HepG2 (cell line): ENCODE results near the gene KLF6. TPM values are rescaled to one million over a fixed set of nuclear protein-coding genes. Genes with fewer than 3 reads are reported as not detected.

Experiments used
- ATAC-seq: fragments of 200-7000 bp; cut with Tn5 transposase; 3 replicates; pipeline ENCODE4 v1.9.1; 2020; ENCODE audit warnings: mild to moderate bottlenecking, moderate library complexity
- BruUV-seq: library from RNA; stranded (reverse); fragments of 400-500 nt; replicated peaks from 2 replicates; lab custom pipeline; 2021; lab: Mats Ljungman, UMichigan
- CTCF ChIA-PET: fragments of 300-600 bp; formaldehyde crosslinking; extraction: SDS; loops from one replicate; lab custom pipeline; 2021; ENCODE audit warnings: low total read pairs, inconsistent platforms, low intra/inter-chr PET ratio; lab: Yijun Ruan, JAX
- POLR2A ChIA-PET: fragments of 350-600 bp; sonication (Branson Sonifier 250); formaldehyde crosslinking; loops from one replicate; lab custom pipeline; 2020; ENCODE audit warnings: antibody characterized with exemption, inconsistent platforms; lab: Yijun Ruan, JAX
- DNase-seq: peaks from one replicate; pipeline ENCODE4 v3.0.0-alpha.2; 2015; ENCODE audit warnings: low spot score
- FAIRE-seq: peaks from 3 replicates; lab custom pipeline; 2011; peaks lifted over from hg19 to GRCh38; lab: Jason Lieb, UNC
- H2AFZ ChIP-seq: one replicate; pipeline ENCODE4 v1.6.1; 2011; ENCODE audit warnings: low read length, inconsistent platforms
- H3K27ac ChIP-seq: fragments of 300-600 bp; 3 replicates; pipeline ENCODE4 v1.8.0; 2011; ENCODE audit warnings: mixed run types, mild to moderate bottlenecking, mixed read lengths, low read length, inconsistent platforms; ENCODE audit not compliant: insufficient read depth; ENCODE audit errors: extremely low read length
- H3K27me3 ChIP-seq, 2 experiments: fragments of 200-600 bp in 1 of 2; 2 replicates in 1 of 2; 3 replicates in 1 of 2; pipeline versions ENCODE4 v1.6.0 to v1.8.0; 2011; ENCODE audit warnings: low read length in 2 of 2, mild to moderate bottlenecking in 2 of 2, moderate library complexity in 2 of 2, inconsistent platforms in 1 of 2; ENCODE audit not compliant: insufficient read depth in 2 of 2, control insufficient read depth in 1 of 2
- H3K36me3 ChIP-seq, 2 experiments: fragments of 200-600 bp in 1 of 2; replicated peaks in 1 of 2; 2 replicates in 1 of 2; 3 replicates in 1 of 2; pipeline versions ENCODE4 v1.5.1 to v1.8.0; 2011; ENCODE audit warnings: low read length in 2 of 2, inconsistent platforms in 1 of 2; ENCODE audit not compliant: insufficient read depth in 2 of 2, control insufficient read depth in 1 of 2
- H3K4me1 ChIP-seq: 2 replicates; pipeline ENCODE4 v1.5.1; 2012; ENCODE audit warnings: low read length, inconsistent platforms; ENCODE audit not compliant: insufficient read depth
- H3K4me2 ChIP-seq: 2 replicates; pipeline ENCODE4 v1.6.0; 2011; ENCODE audit warnings: low read depth, low read length, inconsistent platforms
- H3K4me3 ChIP-seq, 3 experiments: fragments of 200-600 bp in 1 of 3; sonication (generic), shearing (Covaris generic) in 1 of 3; replicated peaks in 1 of 3; 2 replicates each; pipeline ENCODE4 v1.5.1; 2011 to 2016; ENCODE audit warnings: low read length in 3 of 3, inconsistent platforms in 2 of 3, low read depth in 2 of 3, mild to moderate bottlenecking in 2 of 3, control low read depth in 1 of 3, mixed read lengths in 1 of 3; ENCODE audit not compliant: insufficient read depth in 1 of 3
- H3K79me2 ChIP-seq: one replicate; pipeline ENCODE4 v1.6.1; 2011; ENCODE audit warnings: low read length, inconsistent platforms; ENCODE audit not compliant: insufficient read depth
- H3K9ac ChIP-seq: 2 replicates; pipeline ENCODE4 v1.6.0; 2011; ENCODE audit warnings: mild to moderate bottlenecking, low read depth, low read length, inconsistent platforms; ENCODE audit not compliant: insufficient read depth
- H3K9me3 ChIP-seq: 2 replicates; pipeline ENCODE4 v1.5.1; 2012; ENCODE audit warnings: mild to moderate bottlenecking, low read length
- H4K20me1 ChIP-seq: 2 replicates; pipeline ENCODE4 v1.6.0; 2011; ENCODE audit warnings: inconsistent platforms, mild to moderate bottlenecking, low read length, moderate library complexity; ENCODE audit not compliant: insufficient read depth
- ARID3A ChIP-seq: IDR thresholded peaks from 2 replicates; pipeline ENCODE4 v1.6.1; 2012; ENCODE audit warnings: low read depth, low read length, improper control_type of control experiment
- EP300 ChIP-seq, 3 experiments: sonication (generic) in 1 of 3; formaldehyde crosslinking in 1 of 3; IDR thresholded peaks; 2 replicates each; pipeline versions ENCODE4 v1.5.1 to v1.6.1; 2011 to 2020; ENCODE audit warnings: low read depth in 2 of 3, low read length in 2 of 3, borderline replicate concordance in 1 of 3, improper control_type of control experiment in 1 of 3, mild to moderate bottlenecking in 1 of 3, missing genetic modification reagents in 1 of 3, moderate library complexity in 1 of 3
- FOSL1 ChIP-seq: sonication (generic); formaldehyde crosslinking; IDR thresholded peaks from 2 replicates; pipeline ENCODE4 v1.9.0; 2021; ENCODE audit warnings: missing genetic modification reagents, borderline replicate concordance
- FOXP1 ChIP-seq, 2 experiments: fragments of 450-650 bp in 1 of 2; IDR thresholded peaks; 2 replicates each; pipeline ENCODE4 v1.6.1; 2017 to 2018; ENCODE audit warnings: antibody characterized with exemption in 1 of 2
- GATA4 ChIP-seq: sonication (generic); IDR thresholded peaks from 2 replicates; pipeline ENCODE4 v1.6.1; 2016; ENCODE audit warnings: antibody characterized with exemption, low read depth, borderline replicate concordance
- GPBP1L1 ChIP-seq: sonication (generic); formaldehyde crosslinking; IDR thresholded peaks from 2 replicates; pipeline ENCODE4 v1.5.0; 2020; ENCODE audit warnings: mild to moderate bottlenecking, missing genetic modification reagents
- HMG20B ChIP-seq: conservative IDR thresholded peaks from 2 replicates; pipeline ENCODE4 v1.6.1; 2016; ENCODE audit warnings: missing genetic modification reagents, missing compliant biosample characterization
- IRF9 ChIP-seq: sonication (generic); formaldehyde crosslinking; IDR thresholded peaks from 2 replicates; pipeline ENCODE4 v1.8.0; 2022; ENCODE audit warnings: missing genetic modification reagents, mild to moderate bottlenecking, borderline replicate concordance
- MEIS1 ChIP-seq: sonication (generic); formaldehyde crosslinking; IDR thresholded peaks from 2 replicates; pipeline ENCODE4 v1.9.0; 2021; ENCODE audit warnings: mild to moderate bottlenecking, missing genetic modification reagents, moderate library complexity, borderline replicate concordance
- SUZ12 ChIP-seq: fragments of 150-350 bp; IDR thresholded peaks from 2 replicates; pipeline ENCODE4 v1.6.1; 2014; ENCODE audit warnings: low read depth, low read length
- ZBTB26 ChIP-seq: IDR thresholded peaks from 2 replicates; pipeline ENCODE4 v1.6.1; 2016; ENCODE audit warnings: missing compliant biosample characterization, missing genetic modification reagents, borderline replicate concordance
- ZEB1 ChIP-seq: IDR thresholded peaks from 2 replicates; pipeline ENCODE4 v1.6.1; 2012; ENCODE audit warnings: mild to moderate bottlenecking, low read depth, inconsistent platforms; ENCODE audit not compliant: insufficient replicate concordance
- ZFY ChIP-seq: sonication (generic); formaldehyde crosslinking; IDR thresholded peaks from 2 replicates; pipeline ENCODE4 v1.4.0; 2020; ENCODE audit warnings: missing genetic modification reagents
- ZNF280D ChIP-seq: sonication (generic); formaldehyde crosslinking; IDR thresholded peaks from 2 replicates; pipeline ENCODE4 v1.5.1; 2020; ENCODE audit warnings: mild to moderate bottlenecking, missing genetic modification reagents
- ZNF572 ChIP-seq: sonication (generic); formaldehyde crosslinking; IDR thresholded peaks from 2 replicates; pipeline ENCODE4 v1.5.1; 2020; ENCODE audit warnings: mild to moderate bottlenecking, missing genetic modification reagents
- WGBS: methylation state at CpG from one replicate; pipeline ENCODE4 v1.1.6; 2017; ENCODE audit warnings: low lambda C conversion rate; 5-methylcytosine and 5-hydroxymethylcytosine counted together
- in situ Hi-C: cut with HindIII; loops from 2 replicates; pipeline ENCODE4 v1.10.0; 2017; ENCODE audit warnings: low pct_unique_long_range_greater_than_20kb; ENCODE audit not compliant: extremely low pct_ligation_motif_present
- intact Hi-C: fragments of 100-400 bp; cut with micrococcal nuclease; formaldehyde crosslinking; loops from one replicate; pipeline ENCODE4 v1.10.0; 2022; ENCODE audit not compliant: unreplicated experiment
- polyA plus RNA-seq, 8 experiments: library from polyadenylated mRNA; depleted of rRNA in 3 of 8; stranded (reverse) in 7 of 8; unstranded in 1 of 8; fragments of >200 nt; fragmentation: Illumina TruSeq in 4 of 8; extraction: Trizol in 4 of 8; gene quantifications; 2 replicates each; pipeline versions ENCODE4 v1.2.1 to v1.2.3, GENCODE V29; 2011 to 2016; ENCODE audit warnings: low read depth in 4 of 8, missing spikeins in 1 of 8, mixed read lengths in 1 of 8; ENCODE audit not compliant: insufficient read depth in 1 of 8
- total RNA-seq, 5 experiments: library from RNA; depleted of rRNA; stranded (reverse); fragments of >200 nt; fragmentation: Illumina TruSeq; extraction: Trizol; gene quantifications; 2 replicates each; pipeline ENCODE4 v1.2.3, GENCODE V29; 2016; ENCODE audit warnings: low read depth in 1 of 5

The KLF6 gene
- total and polyA plus RNA-seq, 2 of the 13 experiments (the other 11 are each of a cell fraction or from before 2014, with no cell fraction given): 27.0 to 71.9 TPM

GRCh38 chr10:3790858-3791257 is 5.8 kb upstream of the KLF6 start:
- POLR2A ChIA-PET: no interaction called here
- intact Hi-C loops: no loop called here
- Histone ChIP-seq H3K79me2 (no peaks in the 10 kb centered on the region), H3K9me3 (peaks cover 9% of the 10 kb centered on the region), H4K20me1 (no peaks in the 10 kb centered on the region), H3K4me3 (no peak overlapping the region), H3K4me1 (peaks cover 27% of the 10 kb centered on the region), H3K9ac (no peak overlapping the region), H3K36me3 (no peaks in the 10 kb centered on the region), H2AFZ (no peak overlapping the region), H3K27ac (no peak overlapping the region), H3K4me2 (no peak overlapping the region), H3K27me3 (peaks cover 3 to 5% of the 10 kb centered on the region in 2 experiments; a peak in 2 of 5 replicates)
- no TSS peak for BruUV-seq
- in situ Hi-C loops: no loop called here
- WGBS: 61% methylated on average over 5 of the region's 6 CpGs
- CTCF ChIA-PET: no interaction called here
- FAIRE-seq (no peak), DNase-seq (no peak), ATAC-seq (no peak)
- TF ChIP-seq EP300 (IDR thresholded peaks at IDR 0.05; ENCODE audit: low read depth in 2 of 2, low read length in 2 of 2) (no peak), EP300 (CRISPR knock-in tag; IDR thresholded peaks at IDR 0.05; ENCODE audit: borderline replicate concordance) (no peak), GPBP1L1 (no peak), ZNF572 (CRISPR knock-in tag) (no peak), ZBTB26 (CRISPR knock-in tag) (no peak), FOXP1 (IDR thresholded peaks at IDR 0.05) (no peak), FOXP1 (CRISPR knock-in tag; IDR thresholded peaks at IDR 0.05) (no peak), IRF9 (CRISPR knock-in tag) (no peak), SUZ12 (no peak), ZEB1 (no peak), ZNF280D (CRISPR knock-in tag) (no peak), HMG20B (CRISPR knock-in tag) (no peak), FOSL1 (CRISPR knock-in tag) (no peak), GATA4 (no peak), MEIS1 (CRISPR knock-in tag) (no peak), ZFY (CRISPR knock-in tag) (no peak), ARID3A (no peak)
